Endodermal cell (in vitro differentiated cells): ENCODE measurements around the gene SIGLEC12. TPM values are rescaled to one million over a fixed set of nuclear protein-coding genes. Genes with fewer than 3 reads are reported as not detected.

Experiments used
- DNase-seq: peaks from one replicate; pipeline ENCODE4 v3.0.0-alpha.2; 2017
- H3K27ac ChIP-seq: 2 replicates; pipeline ENCODE4 v1.5.1; 2013; ENCODE audit warnings: mild to moderate bottlenecking, low read depth, low read length, moderate library complexity
- H3K27me3 ChIP-seq: 2 replicates; pipeline ENCODE4 v1.6.1; 2013; ENCODE audit warnings: mild to moderate bottlenecking, low read length, moderate library complexity; ENCODE audit not compliant: insufficient read depth, control insufficient read depth, poor library complexity, severe bottlenecking
- H3K36me3 ChIP-seq: 2 replicates; pipeline ENCODE4 v1.7.0; 2013; ENCODE audit warnings: mild to moderate bottlenecking, low read length, moderate library complexity; ENCODE audit not compliant: control insufficient read depth, insufficient read depth
- H3K4me1 ChIP-seq: one replicate; pipeline ENCODE4 v1.7.0; 2013; ENCODE audit warnings: low read length; ENCODE audit not compliant: control insufficient read depth, insufficient read depth
- H3K4me3 ChIP-seq: 2 replicates; pipeline ENCODE4 v1.5.1; 2013; ENCODE audit warnings: mild to moderate bottlenecking, low read length, moderate library complexity
- H3K9ac ChIP-seq: 2 replicates; pipeline ENCODE4 v1.6.1; 2013; ENCODE audit warnings: mild to moderate bottlenecking, low read length, moderate library complexity; ENCODE audit not compliant: poor library complexity, severe bottlenecking; ENCODE audit errors: extremely low read depth
- H3K9me3 ChIP-seq: 2 replicates; pipeline ENCODE4 v1.6.1; 2013; ENCODE audit warnings: mild to moderate bottlenecking, low read length, moderate library complexity; ENCODE audit not compliant: control insufficient read depth
- H3K27ac Mint-ChIP-seq: 2 replicates; pipeline ENCODE4 v1.8.0; 2020; ENCODE audit warnings: mixed read lengths
- H3K27me3 Mint-ChIP-seq: 2 replicates; pipeline ENCODE4 v1.8.0; 2021; ENCODE audit warnings: mild to moderate bottlenecking, mixed read lengths; ENCODE audit not compliant: insufficient read depth
- H3K36me3 Mint-ChIP-seq: 2 replicates; pipeline ENCODE4 v1.8.0; 2020; ENCODE audit warnings: low read depth, mixed read lengths
- H3K4me1 Mint-ChIP-seq: 2 replicates; pipeline ENCODE4 v1.8.0; 2020; ENCODE audit warnings: mixed read lengths
- H3K4me3 Mint-ChIP-seq: 2 replicates; pipeline ENCODE4 v1.8.0; 2020; ENCODE audit warnings: mild to moderate bottlenecking, moderate library complexity, mixed read lengths
- H3K9me3 Mint-ChIP-seq: 2 replicates; pipeline ENCODE4 v1.8.0; 2020; ENCODE audit warnings: mild to moderate bottlenecking, mixed read lengths
- WGBS, 2 experiments: methylation state at CpG; one replicate each; pipeline versions ENCODE4 v1.1.5 to v1.1.7; 2013; ENCODE audit warnings: missing lambda C conversion rate in 2 of 2, mixed read lengths in 1 of 2; ENCODE audit not compliant: insufficient coverage in 1 of 2, insufficient read length in 1 of 2; 5-methylcytosine and 5-hydroxymethylcytosine counted together
- total RNA-seq, 2 donors: library from RNA; stranded (reverse); fragmentation: NEBNext Ultra II Directional in 1 of 2; extraction: Animal tissue kit (Norgen Biotek cat#: 25700) in 1 of 2; gene quantifications; 2 replicates in 1 of 2; 3 replicates in 1 of 2; pipeline ENCODE4 v1.2.1, GENCODE V29; 2021
- TF ChIP-seq, protein P1 (sequence below): fragments of 200-600 bp; sonication (generic); conservative IDR thresholded peaks from 2 replicates; pipeline ENCODE4 v1.5.0; 2021; ENCODE audit warnings: antibody characterized with exemption, mild to moderate bottlenecking

Gene SIGLEC12
- total RNA-seq, 2 donors from 2014 or later, result not detected

DNA sequence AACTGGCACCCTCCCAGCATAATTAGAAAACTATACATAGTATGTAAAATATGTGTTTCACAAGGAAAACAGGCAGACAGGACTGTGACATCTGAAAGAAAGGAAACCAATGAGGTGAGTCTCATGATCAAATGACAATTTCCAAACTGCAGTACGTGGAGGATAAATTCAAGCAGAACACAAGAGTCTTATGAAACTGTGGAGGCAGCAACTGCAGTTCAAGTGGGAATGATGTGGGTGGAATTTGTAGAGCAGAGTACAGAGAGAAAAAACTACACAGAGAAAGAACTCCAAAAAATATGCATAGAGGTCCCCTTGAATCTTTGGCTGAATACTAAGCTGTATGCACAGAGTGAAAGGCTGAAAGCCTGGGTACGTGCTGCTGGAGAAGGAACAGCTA lies 20.2 kb upstream of the SIGLEC12 start:
- Mint-ChIP-seq H3K4me3 (no peak overlapping the region), H3K9me3 (peaks cover 6% of the 10 kb centered on the region), H3K4me1 (no peaks in the 10 kb centered on the region), H3K27ac (no peak overlapping the region), H3K27me3 (peaks cover 5% of the 10 kb centered on the region), H3K36me3 (no peaks in the 10 kb centered on the region)
- TF ChIP-seq, protein P1, sequence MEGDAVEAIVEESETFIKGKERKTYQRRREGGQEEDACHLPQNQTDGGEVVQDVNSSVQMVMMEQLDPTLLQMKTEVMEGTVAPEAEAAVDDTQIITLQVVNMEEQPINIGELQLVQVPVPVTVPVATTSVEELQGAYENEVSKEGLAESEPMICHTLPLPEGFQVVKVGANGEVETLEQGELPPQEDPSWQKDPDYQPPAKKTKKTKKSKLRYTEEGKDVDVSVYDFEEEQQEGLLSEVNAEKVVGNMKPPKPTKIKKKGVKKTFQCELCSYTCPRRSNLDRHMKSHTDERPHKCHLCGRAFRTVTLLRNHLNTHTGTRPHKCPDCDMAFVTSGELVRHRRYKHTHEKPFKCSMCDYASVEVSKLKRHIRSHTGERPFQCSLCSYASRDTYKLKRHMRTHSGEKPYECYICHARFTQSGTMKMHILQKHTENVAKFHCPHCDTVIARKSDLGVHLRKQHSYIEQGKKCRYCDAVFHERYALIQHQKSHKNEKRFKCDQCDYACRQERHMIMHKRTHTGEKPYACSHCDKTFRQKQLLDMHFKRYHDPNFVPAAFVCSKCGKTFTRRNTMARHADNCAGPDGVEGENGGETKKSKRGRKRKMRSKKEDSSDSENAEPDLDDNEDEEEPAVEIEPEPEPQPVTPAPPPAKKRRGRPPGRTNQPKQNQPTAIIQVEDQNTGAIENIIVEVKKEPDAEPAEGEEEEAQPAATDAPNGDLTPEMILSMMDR, result no peak
- Histone ChIP-seq H3K4me1 (no peaks in the 10 kb centered on the region), H3K27me3 (peaks cover 17% of the 10 kb centered on the region), H3K4me3 (no peak overlapping the region), H3K36me3 (no peaks in the 10 kb centered on the region), H3K27ac (no peak overlapping the region), H3K9ac (no peak overlapping the region), H3K9me3 (no peaks in the 10 kb centered on the region)
- 43 to 60% methylated on average over 1 to 2 of the region's 2 CpGs for WGBS, 2 experiments
- no peak for DNase-seq

DNA sequence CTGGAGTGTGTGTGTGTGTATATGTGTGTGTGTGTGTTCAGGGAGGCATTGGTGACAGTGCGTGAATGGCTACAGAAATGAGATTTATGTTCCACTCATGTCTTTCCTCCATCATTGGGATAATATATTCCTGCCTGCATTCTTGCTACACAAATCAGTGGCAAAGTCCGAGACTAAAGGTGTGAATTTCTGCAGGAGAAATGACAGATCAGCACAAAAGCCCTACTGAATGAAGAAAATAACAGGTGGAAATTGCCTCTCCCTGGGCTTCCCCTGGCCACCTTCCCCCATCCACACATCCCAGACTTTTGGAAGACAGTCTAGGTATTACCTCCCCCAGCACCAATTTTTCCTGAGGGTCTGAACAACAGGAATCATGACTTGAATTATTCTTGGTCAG lies 19.8 kb upstream of the SIGLEC12 start:
- Mint-ChIP-seq H3K36me3 (no peaks in the 10 kb centered on the region), H3K9me3 (peaks cover 6% of the 10 kb centered on the region), H3K27ac (no peak overlapping the region), H3K4me3 (no peak overlapping the region), H3K4me1 (no peaks in the 10 kb centered on the region), H3K27me3 (peaks cover 6% of the 10 kb centered on the region)
- Histone ChIP-seq H3K4me3 (no peak overlapping the region), H3K27ac (no peak overlapping the region), H3K4me1 (no peaks in the 10 kb centered on the region), H3K36me3 (no peaks in the 10 kb centered on the region), H3K9ac (no peak overlapping the region), H3K27me3 (peaks cover 15% of the 10 kb centered on the region), H3K9me3 (no peaks in the 10 kb centered on the region)
- no peak for DNase-seq
- 77 to 100% methylated on average over 1 to 2 of the region's 2 CpGs for WGBS, 2 experiments
- TF ChIP-seq, protein P1, result no peak

DNA sequence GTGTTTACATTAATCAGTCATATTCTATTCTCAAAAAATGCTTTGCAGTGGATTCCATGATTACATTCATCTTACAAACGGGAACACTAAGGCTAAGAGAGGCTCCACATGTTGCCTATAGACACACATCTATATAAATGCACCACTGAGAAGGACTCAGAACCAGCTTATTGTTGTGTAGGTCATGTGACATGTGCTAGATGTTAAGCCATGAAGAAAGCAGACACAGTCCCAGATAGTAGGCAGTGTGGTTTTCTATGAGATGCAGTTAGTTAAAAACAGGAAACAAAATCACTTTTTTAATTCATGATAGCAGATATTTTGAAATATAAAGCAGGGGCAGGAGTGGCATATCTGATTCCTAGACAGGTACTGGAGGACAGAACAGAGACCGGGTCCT lies 19.1 kb upstream of the SIGLEC12 start:
- H3K4me1 ChIP-seq, result no peaks in the 10 kb centered on the region
- H3K27me3 Mint-ChIP-seq, result peaks cover 6% of the 10 kb centered on the region
- peaks cover 6% of the 10 kb centered on the region for H3K9me3 Mint-ChIP-seq
- no peak overlapping the region for H3K4me3 ChIP-seq
- no peak overlapping the region for H3K27ac Mint-ChIP-seq
- no peaks in the 10 kb centered on the region for H3K9me3 ChIP-seq
- H3K4me1 Mint-ChIP-seq, result no peaks in the 10 kb centered on the region
- TF ChIP-seq, protein P1, result no peak
- no peak overlapping the region for H3K4me3 Mint-ChIP-seq
- no peaks in the 10 kb centered on the region for H3K36me3 ChIP-seq
- H3K27ac ChIP-seq, result no peak overlapping the region
- H3K36me3 Mint-ChIP-seq, result no peaks in the 10 kb centered on the region
- peaks cover 15% of the 10 kb centered on the region for H3K27me3 ChIP-seq
- H3K9ac ChIP-seq, result no peak overlapping the region
- 45% methylated on average over 2 of the region's 2 CpGs; no CpG with 5 or more reads in 1 of the 2 experiments for WGBS, 2 experiments
- no peak for DNase-seq
